Effector memory CD8-positive, alpha-beta T cell (primary cell): ENCODE results near the gene BNC2.

Source experiments
- ATAC-seq: fragments of 150-1000 bp; cut with Tn5 transposase; replicated peaks from 2 replicates; pipeline ENCODE4 v1.10.0; 2021; ENCODE audit warnings: mild to moderate bottlenecking, moderate library complexity
- DNase-seq, 3 experiments: peaks; one replicate each; pipeline ENCODE4 v3.0.0; 2021
- H3K27ac Mint-ChIP-seq, 2 donors: one replicate each; pipeline ENCODE4 v1.8.0; 2022; ENCODE audit warnings: mild to moderate bottlenecking in 2 of 2, mixed read lengths in 2 of 2, moderate library complexity in 2 of 2
- H3K27me3 Mint-ChIP-seq, 2 donors: one replicate each; pipeline ENCODE4 v1.8.0; 2022; ENCODE audit warnings: mixed read lengths in 2 of 2
- H3K36me3 Mint-ChIP-seq: one replicate; pipeline ENCODE4 v1.8.0; 2022; ENCODE audit warnings: mild to moderate bottlenecking, moderate library complexity, mixed read lengths; ENCODE audit not compliant: insufficient read depth
- H3K4me1 Mint-ChIP-seq, 2 donors: one replicate each; pipeline ENCODE4 v1.8.0; 2022; ENCODE audit warnings: low read depth in 2 of 2, mixed read lengths in 2 of 2
- H3K4me3 Mint-ChIP-seq, 2 donors: one replicate each; pipeline ENCODE4 v1.8.0; 2022; ENCODE audit warnings: mild to moderate bottlenecking in 2 of 2, mixed read lengths in 2 of 2, moderate library complexity in 2 of 2
- H3K9me3 Mint-ChIP-seq, 2 donors: one replicate each; pipeline ENCODE4 v1.8.0; 2022; ENCODE audit warnings: mixed read lengths in 2 of 2

Gene BNC2

DNA sequence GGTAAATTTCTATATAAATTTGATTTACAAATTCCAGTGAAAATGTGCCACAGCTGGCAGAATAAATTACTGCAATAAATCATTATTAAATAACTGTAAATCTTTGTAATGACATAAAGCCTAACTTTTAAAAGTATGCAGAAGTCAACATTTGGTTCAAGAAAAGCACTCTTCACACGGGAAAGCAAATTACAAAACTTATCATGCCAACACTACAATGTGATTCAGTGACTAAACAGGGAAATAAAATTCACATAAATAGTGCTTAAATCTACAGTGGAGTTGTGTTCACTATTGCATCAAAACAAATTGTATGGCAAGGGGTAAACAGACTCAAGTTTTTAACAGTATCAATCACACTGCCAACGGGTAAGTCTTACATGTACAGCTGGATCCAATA is 117.2 kb downstream of the BNC2 start:
- H3K4me3 Mint-ChIP-seq: no peak overlapping the region

GRCh38 chr9:16752601-16753000 is 117.9 kb downstream of the BNC2 start:
- no peak for DNase-seq
- Mint-ChIP-seq H3K36me3 (no peaks in the 10 kb centered on the region), H3K27ac (no peak overlapping the region), H3K4me1 (no peaks in the 10 kb centered on the region), H3K27me3 (no peaks in the 10 kb centered on the region), H3K9me3 (peaks cover 0 to 13% of the 10 kb centered on the region in 2 donors), H3K4me3 (no peak overlapping the region)
- no peak for ATAC-seq

More for the DNA sequence above, 117.2 kb downstream of the BNC2 start:
- Mint-ChIP-seq H3K27ac (no peak overlapping the region), H3K9me3 (peaks cover 0 to 7% of the 10 kb centered on the region in 2 donors), H3K4me1 (no peaks in the 10 kb centered on the region), H3K27me3 (no peaks in the 10 kb centered on the region), H3K36me3 (no peaks in the 10 kb centered on the region)
- no peak for ATAC-seq
- no peak for DNase-seq

DNA sequence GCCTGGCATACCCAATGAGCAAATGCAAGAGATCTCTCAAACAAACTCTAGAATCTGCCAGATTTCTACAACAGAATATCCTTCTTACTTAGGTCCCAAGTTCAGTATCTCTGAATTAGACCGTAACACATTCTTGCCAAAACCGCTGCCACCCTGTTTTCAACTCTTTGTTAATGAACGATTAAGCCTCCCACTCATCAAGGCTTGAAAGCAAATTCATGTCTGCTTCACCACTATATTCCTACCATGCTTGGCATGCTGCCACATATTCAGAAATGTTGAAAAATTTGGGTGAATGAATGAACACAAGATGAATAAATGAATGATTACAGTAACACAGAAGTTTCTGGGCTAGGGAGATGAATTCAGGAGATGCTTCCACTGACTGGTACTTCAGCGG is 119.9 kb downstream of the BNC2 start:
- peaks cover 0 to 14% of the 10 kb centered on the region in 2 donors for H3K9me3 Mint-ChIP-seq

GRCh38 chr9:16745359-16745758 is 125.1 kb downstream of the BNC2 start:
- Mint-ChIP-seq H3K27me3 (no peaks in the 10 kb centered on the region), H3K27ac (no peak overlapping the region), H3K4me1 (no peaks in the 10 kb centered on the region), H3K36me3 (no peaks in the 10 kb centered on the region), H3K9me3 (peaks cover 0 to 13% of the 10 kb centered on the region in 2 donors), H3K4me3 (no peak overlapping the region)
- DNase-seq (no peak), ATAC-seq (no peak)

More for the DNA sequence above, 119.9 kb downstream of the BNC2 start:
- Mint-ChIP-seq H3K36me3 (no peaks in the 10 kb centered on the region), H3K27ac (no peak overlapping the region), H3K27me3 (no peaks in the 10 kb centered on the region), H3K4me1 (no peaks in the 10 kb centered on the region), H3K4me3 (no peak overlapping the region)
- no peak for ATAC-seq
- no peak for DNase-seq

GRCh38 chr9:16744394-16744793 is 126.1 kb downstream of the BNC2 start:
- Mint-ChIP-seq H3K27me3 (no peaks in the 10 kb centered on the region), H3K36me3 (no peaks in the 10 kb centered on the region), H3K4me1 (no peaks in the 10 kb centered on the region), H3K4me3 (no peak overlapping the region), H3K27ac (no peak overlapping the region), H3K9me3 (peaks cover 0 to 22% of the 10 kb centered on the region in 2 donors)
- DNase-seq: no peak
- no peak for ATAC-seq

GRCh38 chr9:16743375-16743774 is 127.1 kb downstream of the BNC2 start:
- no peaks in the 10 kb centered on the region for H3K27me3 Mint-ChIP-seq
- H3K36me3 Mint-ChIP-seq: no peaks in the 10 kb centered on the region
- no peak overlapping the region for H3K4me3 Mint-ChIP-seq
- ATAC-seq (no peak), DNase-seq (no peak)
- H3K4me1 Mint-ChIP-seq: no peaks in the 10 kb centered on the region
- H3K9me3 Mint-ChIP-seq: peaks cover 0 to 28% of the 10 kb centered on the region in 2 donors
- H3K27ac Mint-ChIP-seq: no peak overlapping the region

GRCh38 chr9:16735001-16735400 is 135.5 kb downstream of the BNC2 start:
- Mint-ChIP-seq H3K27ac (no peak overlapping the region), H3K4me1 (no peaks in the 10 kb centered on the region), H3K27me3 (no peaks in the 10 kb centered on the region), H3K9me3 (peaks cover 3 to 12% of the 10 kb centered on the region in 2 donors), H3K36me3 (no peaks in the 10 kb centered on the region), H3K4me3 (no peak overlapping the region)
- DNase-seq: no peak
- ATAC-seq: no peak

DNA sequence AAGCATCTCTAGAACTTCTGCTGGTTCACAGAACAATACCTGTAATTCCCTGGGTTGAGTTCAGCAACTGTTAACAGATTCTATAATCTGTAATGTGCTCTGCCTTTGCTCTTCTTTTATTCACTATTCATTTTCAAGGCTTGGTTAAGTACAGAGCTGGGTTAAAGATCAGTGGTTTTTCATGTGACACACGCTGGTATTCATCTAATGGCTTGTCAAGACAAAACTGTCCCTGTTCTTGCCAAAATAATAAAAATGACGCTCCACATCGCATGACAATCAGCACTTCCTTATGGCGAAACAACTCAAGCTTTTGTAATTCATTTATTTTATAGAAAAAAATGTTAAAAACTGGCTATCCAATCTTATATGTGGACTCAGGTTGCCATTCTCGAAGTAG is 137.9 kb downstream of the BNC2 start:
- ATAC-seq (no peak), DNase-seq (no peak)
- Mint-ChIP-seq H3K9me3 (peaks cover 1 to 10% of the 10 kb centered on the region in 2 donors), H3K36me3 (no peaks in the 10 kb centered on the region), H3K27ac (no peak overlapping the region), H3K4me1 (no peaks in the 10 kb centered on the region), H3K27me3 (peaks cover 0 to 16% of the 10 kb centered on the region in 2 donors), H3K4me3 (no peak overlapping the region)

DNA sequence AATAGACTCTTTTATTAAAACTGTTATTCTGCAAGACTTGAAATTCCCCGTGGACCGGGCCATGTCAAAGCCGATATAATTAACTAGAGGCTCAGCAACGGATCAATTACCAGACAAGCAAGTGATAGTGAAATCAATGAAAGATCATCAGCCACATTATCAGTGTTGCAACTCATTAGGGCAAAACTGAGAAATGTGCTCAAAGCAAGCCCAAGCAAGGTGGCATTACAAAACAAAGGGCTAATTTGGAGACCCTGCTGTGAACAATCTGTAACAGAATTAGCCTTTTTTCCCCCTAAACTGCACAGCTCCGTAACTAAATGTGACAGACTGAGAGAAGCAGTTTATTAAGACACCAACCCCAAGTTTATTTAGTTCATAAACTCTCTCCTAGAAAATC is 140.3 kb downstream of the BNC2 start:
- H3K4me3 Mint-ChIP-seq: no peak overlapping the region
- DNase-seq (no peak), ATAC-seq (no peak)
- no peaks in the 10 kb centered on the region for H3K4me1 Mint-ChIP-seq
- H3K36me3 Mint-ChIP-seq: no peaks in the 10 kb centered on the region
- no peak overlapping the region for H3K27ac Mint-ChIP-seq
- peaks cover 1 to 10% of the 10 kb centered on the region in 2 donors for H3K9me3 Mint-ChIP-seq
- H3K27me3 Mint-ChIP-seq: peaks cover 0 to 28% of the 10 kb centered on the region in 2 donors

GRCh38 chr9:16729651-16730050 is 140.8 kb downstream of the BNC2 start:
- H3K36me3 Mint-ChIP-seq: no peaks in the 10 kb centered on the region
- peaks cover 1 to 10% of the 10 kb centered on the region in 2 donors for H3K9me3 Mint-ChIP-seq
- H3K27me3 Mint-ChIP-seq: peaks cover 0 to 28% of the 10 kb centered on the region in 2 donors
- no peak overlapping the region for H3K27ac Mint-ChIP-seq
- ATAC-seq: no peak
- no peak for DNase-seq
- H3K4me3 Mint-ChIP-seq: no peak overlapping the region
- no peaks in the 10 kb centered on the region for H3K4me1 Mint-ChIP-seq

GRCh38 chr9:16728137-16728508 is 142.3 kb downstream of the BNC2 start:
- H3K4me3 Mint-ChIP-seq: no peak overlapping the region
- no peak overlapping the region for H3K27ac Mint-ChIP-seq
- DNase-seq (no peak), ATAC-seq (no peak)
- H3K9me3 Mint-ChIP-seq: peaks cover 1 to 10% of the 10 kb centered on the region in 2 donors
- no peaks in the 10 kb centered on the region for H3K4me1 Mint-ChIP-seq
- H3K36me3 Mint-ChIP-seq: no peaks in the 10 kb centered on the region
- peaks cover 0 to 28% of the 10 kb centered on the region in 2 donors for H3K27me3 Mint-ChIP-seq

DNA sequence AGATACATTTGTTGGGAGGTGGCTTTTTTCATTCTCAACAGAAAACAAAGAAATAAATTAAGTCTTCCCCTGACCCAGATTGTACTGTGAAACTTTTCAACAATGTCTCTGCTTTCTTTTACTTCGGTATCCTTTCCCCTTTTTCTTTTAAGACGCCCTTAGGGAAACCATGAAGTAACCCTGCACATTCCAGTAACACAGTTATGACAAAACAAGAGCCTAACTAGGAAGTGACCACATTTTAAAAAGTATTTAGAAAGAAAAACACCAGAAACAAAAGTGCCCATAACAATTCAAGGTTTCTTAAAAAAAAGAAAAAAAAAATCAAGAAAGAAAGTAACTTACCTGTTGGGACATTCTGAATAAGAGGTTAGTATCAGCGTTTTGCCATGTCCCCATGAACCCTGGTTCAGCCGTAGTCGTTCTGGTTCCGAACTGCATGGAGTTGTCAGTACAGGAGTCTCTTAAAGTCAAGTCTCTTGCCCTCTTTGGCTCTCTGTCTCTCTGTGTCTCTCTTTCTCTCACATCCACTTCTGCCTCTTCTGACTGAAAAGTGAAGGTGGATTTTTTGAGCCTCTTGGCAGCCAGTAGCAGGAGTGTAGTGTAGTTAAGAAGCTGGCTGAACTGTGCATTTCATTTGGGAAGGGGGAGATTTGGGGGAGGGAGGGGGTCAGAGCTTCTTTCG is 142.9 kb downstream of the BNC2 start:
- Mint-ChIP-seq H3K36me3 (no peaks in the 10 kb centered on the region), H3K4me3 (no peak overlapping the region), H3K4me1 (no peaks in the 10 kb centered on the region), H3K27me3 (peaks cover 0 to 28% of the 10 kb centered on the region in 2 donors), H3K27ac (no peak overlapping the region), H3K9me3 (peaks cover 1 to 10% of the 10 kb centered on the region in 2 donors)
- no peak for DNase-seq
- ATAC-seq: no peak

- no peak for ATAC-seq
- DNase-seq: no peak
Observed at GRCh38 chr9:16726718-16727451, 143.6 kb downstream of the BNC2 start.

GRCh38 chr9:16726029-16726428 is 144.4 kb downstream of the BNC2 start:
- Mint-ChIP-seq H3K27me3 (peaks cover 0 to 28% of the 10 kb centered on the region in 2 donors), H3K9me3 (peaks cover 1 to 10% of the 10 kb centered on the region in 2 donors), H3K4me3 (no peak overlapping the region), H3K27ac (no peak overlapping the region), H3K36me3 (no peaks in the 10 kb centered on the region), H3K4me1 (no peaks in the 10 kb centered on the region)
- DNase-seq (no peak), ATAC-seq (no peak)

More at GRCh38 chr9:16726718-16727451, 143.6 kb downstream of the BNC2 start:
- Mint-ChIP-seq H3K4me3 (peak overlapping the region in 1 of 2 donors; percentile 42), H3K36me3 (no peaks in the 10 kb centered on the region), H3K4me1 (no peaks in the 10 kb centered on the region), H3K27me3 (peaks cover 0 to 28% of the 10 kb centered on the region in 2 donors), H3K27ac (no peak overlapping the region), H3K9me3 (peaks cover 1 to 10% of the 10 kb centered on the region in 2 donors)
